ENCODE data around the gene ABRAXAS1.

DNA sequence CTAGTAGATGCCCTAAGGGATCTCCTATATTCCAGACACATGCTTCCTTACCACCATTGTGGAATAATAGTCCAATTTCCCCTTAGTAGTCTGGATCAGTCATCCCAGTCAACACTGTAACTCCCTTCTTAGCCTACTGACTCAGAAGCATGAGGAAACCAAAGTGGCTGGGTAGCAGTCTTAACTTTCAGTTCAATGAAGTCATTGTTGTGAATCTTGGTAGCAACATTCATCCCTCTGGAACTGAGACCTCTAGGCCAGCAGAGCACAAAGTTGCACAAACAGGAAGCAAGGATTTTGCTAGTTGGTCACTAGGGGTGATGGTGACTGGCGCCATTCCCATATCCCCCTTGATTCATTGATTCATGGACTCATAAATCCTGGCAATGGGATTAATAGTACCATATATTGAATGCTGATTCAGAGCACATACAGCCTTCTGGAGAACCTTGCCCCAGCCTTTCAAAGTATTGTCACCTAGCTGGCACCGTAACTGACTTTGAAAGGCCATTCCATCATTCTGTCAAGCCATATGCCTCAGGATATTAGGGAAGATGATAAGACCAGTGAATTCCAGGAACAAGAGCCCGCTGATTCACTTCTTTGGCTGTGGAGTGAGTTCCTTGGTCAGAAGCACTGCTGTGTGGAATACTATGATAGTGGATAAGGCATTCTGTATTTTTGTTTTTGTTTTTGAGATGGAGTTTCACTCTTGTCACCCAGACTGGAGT is 31.3 kb upstream of the ABRAXAS1 start:
- TF ChIP-seq POLR2A (IDR thresholded peaks at IDR 0.05): no peak
- TF ChIP-seq, protein P1, sequence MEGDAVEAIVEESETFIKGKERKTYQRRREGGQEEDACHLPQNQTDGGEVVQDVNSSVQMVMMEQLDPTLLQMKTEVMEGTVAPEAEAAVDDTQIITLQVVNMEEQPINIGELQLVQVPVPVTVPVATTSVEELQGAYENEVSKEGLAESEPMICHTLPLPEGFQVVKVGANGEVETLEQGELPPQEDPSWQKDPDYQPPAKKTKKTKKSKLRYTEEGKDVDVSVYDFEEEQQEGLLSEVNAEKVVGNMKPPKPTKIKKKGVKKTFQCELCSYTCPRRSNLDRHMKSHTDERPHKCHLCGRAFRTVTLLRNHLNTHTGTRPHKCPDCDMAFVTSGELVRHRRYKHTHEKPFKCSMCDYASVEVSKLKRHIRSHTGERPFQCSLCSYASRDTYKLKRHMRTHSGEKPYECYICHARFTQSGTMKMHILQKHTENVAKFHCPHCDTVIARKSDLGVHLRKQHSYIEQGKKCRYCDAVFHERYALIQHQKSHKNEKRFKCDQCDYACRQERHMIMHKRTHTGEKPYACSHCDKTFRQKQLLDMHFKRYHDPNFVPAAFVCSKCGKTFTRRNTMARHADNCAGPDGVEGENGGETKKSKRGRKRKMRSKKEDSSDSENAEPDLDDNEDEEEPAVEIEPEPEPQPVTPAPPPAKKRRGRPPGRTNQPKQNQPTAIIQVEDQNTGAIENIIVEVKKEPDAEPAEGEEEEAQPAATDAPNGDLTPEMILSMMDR (IDR thresholded peaks at IDR 0.05): no peak

All from body of pancreas (tissue), 4 donors.